Fibroblast of villous mesenchyme (primary cell): ENCODE data around the gene NKAIN2. TPM values are rescaled to one million over a fixed set of nuclear protein-coding genes. Genes with fewer than 3 reads are reported as not detected.

Experiments used
- DNase-seq: peaks from one replicate; pipeline ENCODE4 v3.0.0-alpha.2; 2010; ENCODE audit warnings: low read depth
- H3K4me3 ChIP-seq: 2 replicates; pipeline ENCODE4 v1.5.1; 2011; ENCODE audit warnings: low read depth, mild to moderate bottlenecking, low read length
- total RNA-seq: library from RNA; depleted of rRNA; stranded (reverse); fragments of >200 nt; gene quantifications from 2 replicates; pipeline ENCODE4 v1.2.3, GENCODE V29; 2012
- TF ChIP-seq, protein P1 (sequence below): IDR thresholded peaks from 2 replicates; pipeline ENCODE4 v1.5.1; 2012; ENCODE audit warnings: low read depth, mild to moderate bottlenecking, low read length; ENCODE audit not compliant: insufficient read depth

Gene NKAIN2
- total RNA-seq, 1 donor, result not detected

DNA sequence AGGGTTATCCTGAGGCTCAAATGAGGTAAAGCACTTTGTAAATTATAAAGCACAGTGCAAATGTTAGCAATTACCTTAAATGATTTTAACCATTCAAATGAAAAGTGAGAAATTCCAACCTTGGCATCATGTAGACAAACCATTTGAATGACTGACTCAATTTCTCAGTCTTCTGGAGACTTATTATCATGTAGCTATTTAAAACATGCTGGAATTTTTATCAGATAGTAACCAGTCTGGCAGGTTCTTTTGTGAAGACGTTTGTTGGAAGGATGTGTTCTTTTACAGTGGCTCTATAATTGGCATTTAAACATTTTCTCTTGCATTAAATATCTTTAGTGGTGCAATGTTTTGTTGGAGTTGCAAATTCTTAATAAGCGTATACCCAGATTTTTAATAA is 386.6 kb downstream of the NKAIN2 start:
- no peak for DNase-seq
- TF ChIP-seq, protein P1, sequence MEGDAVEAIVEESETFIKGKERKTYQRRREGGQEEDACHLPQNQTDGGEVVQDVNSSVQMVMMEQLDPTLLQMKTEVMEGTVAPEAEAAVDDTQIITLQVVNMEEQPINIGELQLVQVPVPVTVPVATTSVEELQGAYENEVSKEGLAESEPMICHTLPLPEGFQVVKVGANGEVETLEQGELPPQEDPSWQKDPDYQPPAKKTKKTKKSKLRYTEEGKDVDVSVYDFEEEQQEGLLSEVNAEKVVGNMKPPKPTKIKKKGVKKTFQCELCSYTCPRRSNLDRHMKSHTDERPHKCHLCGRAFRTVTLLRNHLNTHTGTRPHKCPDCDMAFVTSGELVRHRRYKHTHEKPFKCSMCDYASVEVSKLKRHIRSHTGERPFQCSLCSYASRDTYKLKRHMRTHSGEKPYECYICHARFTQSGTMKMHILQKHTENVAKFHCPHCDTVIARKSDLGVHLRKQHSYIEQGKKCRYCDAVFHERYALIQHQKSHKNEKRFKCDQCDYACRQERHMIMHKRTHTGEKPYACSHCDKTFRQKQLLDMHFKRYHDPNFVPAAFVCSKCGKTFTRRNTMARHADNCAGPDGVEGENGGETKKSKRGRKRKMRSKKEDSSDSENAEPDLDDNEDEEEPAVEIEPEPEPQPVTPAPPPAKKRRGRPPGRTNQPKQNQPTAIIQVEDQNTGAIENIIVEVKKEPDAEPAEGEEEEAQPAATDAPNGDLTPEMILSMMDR, result no peak
- H3K4me3 ChIP-seq, result no peak overlapping the region

DNA sequence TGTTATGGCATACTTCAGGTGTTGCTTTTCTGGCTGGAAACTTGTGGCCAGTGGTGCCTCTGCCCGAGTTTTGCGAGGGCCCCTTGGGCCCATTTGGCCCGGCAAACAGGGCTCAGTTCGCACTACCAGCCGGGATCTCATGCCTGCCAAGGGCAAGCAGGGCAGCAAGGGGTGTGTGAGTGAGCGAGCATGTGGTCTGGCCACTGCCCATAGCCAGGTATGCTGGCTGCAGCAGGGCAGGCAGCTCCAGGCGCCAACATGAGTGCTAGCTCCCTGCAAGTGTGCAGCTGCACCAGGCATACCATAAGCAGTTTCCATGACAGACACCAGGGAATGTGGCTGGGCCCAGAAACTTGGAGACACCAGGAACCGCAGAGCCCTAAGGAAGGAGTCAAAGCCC is 389.5 kb downstream of the NKAIN2 start:
- no peak for DNase-seq
- TF ChIP-seq, protein P1, result no peak

DNA sequence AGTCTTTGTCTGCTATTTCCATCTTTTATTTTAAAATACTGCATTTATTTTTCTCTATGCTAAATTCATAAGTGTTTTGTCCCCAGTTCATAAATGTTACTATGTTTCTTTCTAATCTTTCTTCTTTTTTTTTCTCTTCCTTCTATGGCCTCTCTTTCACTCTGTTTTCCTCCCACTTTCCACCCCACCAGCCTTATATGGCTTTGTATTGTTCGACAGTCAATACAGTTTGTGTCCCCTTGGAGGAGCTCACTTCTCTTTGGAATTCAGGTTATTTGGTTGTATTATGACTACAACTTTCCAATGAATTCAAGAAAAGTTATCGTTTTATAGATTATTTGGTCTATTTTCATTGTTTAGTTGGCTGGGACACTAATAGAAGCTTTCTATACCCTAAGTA is 393.5 kb downstream of the NKAIN2 start:
- TF ChIP-seq, protein P1, result no peak
- DNase-seq, result no peak
- no peak overlapping the region for H3K4me3 ChIP-seq

More for the DNA sequence above, 389.5 kb downstream of the NKAIN2 start:
- no peak overlapping the region for H3K4me3 ChIP-seq

DNA sequence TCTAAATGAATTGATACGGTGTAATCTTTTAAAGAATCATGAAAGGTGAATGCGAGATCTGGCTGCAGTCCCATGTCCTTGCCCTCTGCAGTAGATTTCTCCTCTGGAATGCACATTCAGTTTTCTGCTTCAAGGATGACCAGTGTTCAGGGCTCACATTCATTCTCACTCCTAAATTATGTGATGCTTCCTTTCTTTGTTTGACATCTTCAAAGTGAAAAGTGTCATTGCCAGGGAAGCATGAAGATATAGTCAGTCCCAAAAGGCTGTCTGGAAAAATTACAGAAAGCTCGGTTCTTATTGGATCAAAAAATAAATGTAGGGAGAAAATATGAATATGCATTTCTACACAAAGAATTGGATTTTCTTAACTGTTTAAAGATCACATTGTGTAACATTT is 395.6 kb downstream of the NKAIN2 start:
- no peak for DNase-seq
- TF ChIP-seq, protein P1, result no peak
- no peak overlapping the region for H3K4me3 ChIP-seq

DNA sequence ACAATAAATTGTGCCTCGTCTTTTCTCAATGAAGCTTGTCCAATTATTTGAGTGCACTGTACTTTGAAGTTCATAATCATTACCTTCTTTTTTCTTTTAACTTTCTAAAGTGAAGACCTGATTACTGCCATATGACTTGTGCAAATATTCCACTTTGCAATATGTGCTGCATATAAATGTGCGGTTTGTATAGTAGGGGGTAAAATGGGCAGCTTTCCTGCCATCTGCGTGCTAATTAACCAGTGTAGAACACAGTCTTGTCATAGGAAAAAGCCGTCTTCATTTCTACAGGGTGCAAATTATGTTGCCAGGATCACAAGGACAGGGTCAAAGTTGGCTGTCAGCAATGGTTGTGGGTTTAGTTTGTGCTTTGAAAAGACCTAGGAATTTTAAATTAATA is 397.0 kb downstream of the NKAIN2 start:
- TF ChIP-seq, protein P1, result no peak
- no peak for DNase-seq
- H3K4me3 ChIP-seq, result no peak overlapping the region

DNA sequence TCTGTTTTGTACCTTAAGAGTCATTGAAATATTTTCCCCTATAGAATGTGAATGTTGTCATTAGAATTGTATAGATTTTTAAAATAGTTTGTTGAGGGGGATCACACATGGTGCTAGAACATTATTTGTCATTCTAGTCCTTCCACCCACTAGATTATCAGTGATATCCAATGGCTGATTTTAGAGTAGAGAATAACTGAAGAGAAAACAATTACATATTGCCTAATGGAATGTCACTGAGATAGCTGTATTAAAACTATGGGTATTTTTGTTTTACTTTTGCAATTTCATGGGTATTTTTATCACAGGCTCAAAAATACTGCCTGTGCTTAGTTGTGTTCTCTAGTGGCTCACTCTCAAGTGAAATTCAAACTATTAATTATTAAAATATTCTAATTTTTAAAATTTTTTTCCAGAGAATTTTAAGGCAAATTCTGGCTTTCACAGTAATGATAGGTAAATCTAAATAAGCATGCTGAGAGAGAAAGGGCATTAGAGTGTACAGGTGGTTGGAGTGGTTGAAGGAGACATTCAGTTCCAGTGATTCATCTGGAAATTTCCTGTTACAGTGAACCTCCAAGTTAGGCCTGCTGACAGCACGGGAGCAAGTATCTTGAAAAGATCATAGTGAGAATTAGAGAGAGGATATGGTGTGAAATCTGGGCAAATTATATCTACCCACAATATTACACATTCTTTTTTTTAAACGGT is 399.6 kb downstream of the NKAIN2 start:
- peak; percentile 30 for DNase-seq
- TF ChIP-seq, protein P1, result no peak
- H3K4me3 ChIP-seq, result no peak overlapping the region

DNA sequence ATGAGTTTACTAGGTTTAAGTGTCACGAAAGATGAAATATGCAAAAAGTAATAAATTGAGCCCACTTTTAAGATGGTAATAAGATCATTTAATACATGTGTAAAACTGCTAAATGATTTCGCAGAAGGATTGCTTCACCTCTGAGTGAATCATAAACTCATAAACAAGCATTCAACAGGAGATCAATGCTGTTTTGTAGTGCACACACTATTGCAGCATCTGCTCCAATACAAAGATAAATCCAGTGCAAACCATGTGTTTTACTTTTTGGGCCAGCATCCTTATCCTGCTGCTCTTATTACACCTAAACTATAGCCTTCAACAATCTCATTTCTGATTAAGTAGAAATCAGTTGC is 400.1 kb downstream of the NKAIN2 start:
- DNase-seq, result peak; percentile 34
- H3K4me3 ChIP-seq, result no peak overlapping the region
- TF ChIP-seq, protein P1, result no peak
